ENCODE results near the gene NAV1.

NAV1 gene

DNA sequence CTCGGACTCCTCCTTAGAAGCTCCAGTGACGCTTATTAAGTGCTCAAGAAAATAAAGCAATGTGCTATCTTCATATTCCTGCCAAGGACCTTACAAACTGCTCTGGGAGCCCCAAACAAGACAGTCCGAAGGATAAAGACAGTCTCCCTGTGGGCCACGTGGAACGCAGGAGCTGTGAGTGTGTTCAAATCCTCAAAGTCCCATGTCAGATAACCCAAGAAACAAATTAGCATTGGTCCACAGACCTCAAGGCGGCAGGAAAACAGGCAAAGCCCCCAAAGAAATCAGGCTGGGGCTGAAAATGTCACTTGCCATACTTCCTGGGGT, 3.0 kb upstream of the NAV1 start:
- no peak for DNase-seq (ENCODE audit: extremely low spot score)
- CTCF ChIA-PET, result interaction anchor here (0.6 kb wide), 1 partner anchor 23 kb away, joined by 3 read pairs; no protein-coding TSS in a partner anchor
- POLR2A ChIA-PET, result no interaction called here
- TF ChIP-seq SP1 (IDR thresholded peaks at IDR 0.05) (no peak), FOXK2 (IDR thresholded peaks at IDR 0.05) (no peak), TARDBP (IDR thresholded peaks at IDR 0.05) (no peak), FOXM1 (IDR thresholded peaks at IDR 0.05; ENCODE audit: borderline replicate concordance) (no peak), HDGF (IDR thresholded peaks at IDR 0.05; ENCODE audit: borderline replicate concordance) (no peak), FOXA1 (IDR thresholded peaks at IDR 0.05) (no peak), ZNF384 (IDR thresholded peaks at IDR 0.05) (no peak), LEF1 (IDR thresholded peaks at IDR 0.05; ENCODE audit: borderline replicate concordance) (no peak), CTBP1 (IDR thresholded peaks at IDR 0.05; ENCODE audit: borderline replicate concordance) (no peak), L3MBTL2 (conservative IDR thresholded peaks at IDR 0.05) (no peak), ARNT (IDR thresholded peaks at IDR 0.05) (no peak), ELF4 (IDR thresholded peaks at IDR 0.05) (no peak), SUZ12 (IDR thresholded peaks at IDR 0.05) (no peak), NFRKB (IDR thresholded peaks at IDR 0.05) (no peak), BHLHE40 (IDR thresholded peaks at IDR 0.05; ENCODE audit: borderline replicate concordance) (no peak)
- TF ChIP-seq, protein P1, sequence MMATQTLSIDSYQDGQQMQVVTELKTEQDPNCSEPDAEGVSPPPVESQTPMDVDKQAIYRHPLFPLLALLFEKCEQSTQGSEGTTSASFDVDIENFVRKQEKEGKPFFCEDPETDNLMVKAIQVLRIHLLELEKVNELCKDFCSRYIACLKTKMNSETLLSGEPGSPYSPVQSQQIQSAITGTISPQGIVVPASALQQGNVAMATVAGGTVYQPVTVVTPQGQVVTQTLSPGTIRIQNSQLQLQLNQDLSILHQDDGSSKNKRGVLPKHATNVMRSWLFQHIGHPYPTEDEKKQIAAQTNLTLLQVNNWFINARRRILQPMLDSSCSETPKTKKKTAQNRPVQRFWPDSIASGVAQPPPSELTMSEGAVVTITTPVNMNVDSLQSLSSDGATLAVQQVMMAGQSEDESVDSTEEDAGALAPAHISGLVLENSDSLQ (IDR thresholded peaks at IDR 0.05), result no peak

GRCh38 chr1:201536558-201536957, 2.4 kb upstream of the NAV1 start:
- POLR2A ChIA-PET, result no interaction called here
- TF ChIP-seq SUZ12 (IDR thresholded peaks at IDR 0.05) (no peak), ZNF384 (IDR thresholded peaks at IDR 0.05) (no peak), ELF4 (IDR thresholded peaks at IDR 0.05) (no peak), L3MBTL2 (conservative IDR thresholded peaks at IDR 0.05) (no peak), LEF1 (IDR thresholded peaks at IDR 0.05; ENCODE audit: borderline replicate concordance) (no peak), TARDBP (IDR thresholded peaks at IDR 0.05) (no peak)
- DNase-seq (ENCODE audit: extremely low spot score), result no peak
- CTCF ChIA-PET, result interaction anchor here (1.0 to 1.5 kb wide), 3 partner anchors 23 to 89 kb away, joined by 4 to 5 read pairs (median 4); no protein-coding TSS in a partner anchor

GRCh38 chr1:201537028-201537427, 1.9 kb upstream of the NAV1 start:
- POLR2A ChIA-PET, result no interaction called here
- DNase-seq (ENCODE audit: extremely low spot score), result no peak
- TF ChIP-seq HDGF (IDR thresholded peaks at IDR 0.05; ENCODE audit: borderline replicate concordance) (no peak), NFRKB (IDR thresholded peaks at IDR 0.05) (no peak), LEF1 (IDR thresholded peaks at IDR 0.05; ENCODE audit: borderline replicate concordance) (no peak), FOXK2 (IDR thresholded peaks at IDR 0.05) (no peak), BHLHE40 (IDR thresholded peaks at IDR 0.05; ENCODE audit: borderline replicate concordance) (no peak), TARDBP (IDR thresholded peaks at IDR 0.05) (no peak), L3MBTL2 (conservative IDR thresholded peaks at IDR 0.05) (no peak), SUZ12 (IDR thresholded peaks at IDR 0.05) (no peak), ARNT (IDR thresholded peaks at IDR 0.05) (no peak)
- TF ChIP-seq, protein P1 (IDR thresholded peaks at IDR 0.05), result no peak
- CTCF ChIA-PET, result interaction anchor here (1.0 to 1.5 kb wide), 3 partner anchors 24 to 89 kb away, joined by 4 to 5 read pairs (median 4); no protein-coding TSS in a partner anchor

DNA sequence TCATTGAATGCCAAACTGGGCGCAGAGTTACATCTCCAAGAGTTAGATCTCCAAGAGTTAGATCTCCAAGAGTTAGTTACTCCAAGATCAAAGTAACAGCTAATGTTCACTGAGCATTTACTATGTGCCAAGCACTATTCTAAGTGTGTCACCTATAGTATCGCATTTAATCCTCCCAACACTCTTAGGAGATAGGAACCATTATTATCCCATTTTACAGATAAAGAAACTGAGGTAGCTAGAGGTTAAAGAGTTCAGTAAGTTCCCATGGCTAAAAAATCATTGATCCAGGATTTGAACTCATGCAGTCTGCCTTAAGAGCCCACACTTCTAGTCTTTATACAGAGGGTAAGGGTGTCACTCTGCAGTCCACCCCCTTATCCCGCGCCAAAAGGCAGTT, 1.5 kb upstream of the NAV1 start:
- CTCF ChIA-PET, result interaction anchor here (1.0 to 1.5 kb wide), 3 partner anchors 24 to 90 kb away, joined by 4 to 5 read pairs (median 4); no protein-coding TSS in a partner anchor
- POLR2A ChIA-PET, result no interaction called here
- no peak for TF ChIP-seq HDGF (IDR thresholded peaks at IDR 0.05; ENCODE audit: borderline replicate concordance)
- TF ChIP-seq, protein P1 (IDR thresholded peaks at IDR 0.05), result no peak
- TF ChIP-seq FOXM1 (IDR thresholded peaks at IDR 0.05; ENCODE audit: borderline replicate concordance), result no peak
- TF ChIP-seq TARDBP (IDR thresholded peaks at IDR 0.05), result no peak
- TF ChIP-seq LEF1 (IDR thresholded peaks at IDR 0.05; ENCODE audit: borderline replicate concordance), result no peak
- TF ChIP-seq NFRKB (IDR thresholded peaks at IDR 0.05), result no peak
- no peak for TF ChIP-seq ELF4 (IDR thresholded peaks at IDR 0.05)
- no peak for TF ChIP-seq CTBP1 (IDR thresholded peaks at IDR 0.05; ENCODE audit: borderline replicate concordance)
- no peak for TF ChIP-seq ZNF384 (IDR thresholded peaks at IDR 0.05)
- no peak for TF ChIP-seq FOXK2 (IDR thresholded peaks at IDR 0.05)
- TF ChIP-seq SUZ12 (IDR thresholded peaks at IDR 0.05), result no peak
- DNase-seq (ENCODE audit: extremely low spot score), result no peak

- no peak for DNase-seq (ENCODE audit: extremely low spot score)
- TF ChIP-seq FOXA1 (IDR thresholded peaks at IDR 0.05) (no peak), L3MBTL2 (conservative IDR thresholded peaks at IDR 0.05) (no peak), CTBP1 (IDR thresholded peaks at IDR 0.05; ENCODE audit: borderline replicate concordance) (no peak)
- CTCF ChIA-PET, result interaction anchor here (1.0 to 1.5 kb wide), 3 partner anchors 25 to 56 kb away, joined by 4 to 5 read pairs (median 4); no protein-coding TSS in a partner anchor
Observed at GRCh38 chr1:201537891-201538611, 876 bp upstream of the NAV1 start.

GRCh38 chr1:201539561-201540431, 869 bp downstream of the NAV1 start:
- CTCF ChIA-PET, result interaction anchor here (1.0 to 1.6 kb wide), 4 partner anchors 9 to 57 kb away, joined by 3 to 9 read pairs (median 6); no protein-coding TSS in a partner anchor
- TF ChIP-seq ZNF384 (IDR thresholded peaks at IDR 0.05) (no peak), TARDBP (IDR thresholded peaks at IDR 0.05) (no peak), HDGF (IDR thresholded peaks at IDR 0.05; ENCODE audit: borderline replicate concordance) (no peak), SUZ12 (IDR thresholded peaks at IDR 0.05) (no peak), ELF4 (IDR thresholded peaks at IDR 0.05) (no peak), L3MBTL2 (conservative IDR thresholded peaks at IDR 0.05) (no peak), FOXM1 (IDR thresholded peaks at IDR 0.05; ENCODE audit: borderline replicate concordance) (no peak), SP1 (IDR thresholded peaks at IDR 0.05) (no peak), NFRKB (IDR thresholded peaks at IDR 0.05) (no peak), CTBP1 (IDR thresholded peaks at IDR 0.05; ENCODE audit: borderline replicate concordance) (no peak), ARNT (IDR thresholded peaks at IDR 0.05) (no peak), BHLHE40 (IDR thresholded peaks at IDR 0.05; ENCODE audit: borderline replicate concordance) (no peak), FOXA1 (IDR thresholded peaks at IDR 0.05) (no peak), FOXK2 (IDR thresholded peaks at IDR 0.05) (no peak), LEF1 (IDR thresholded peaks at IDR 0.05; ENCODE audit: borderline replicate concordance) (no peak)
- TF ChIP-seq, protein P1 (IDR thresholded peaks at IDR 0.05), result no peak
- POLR2A ChIA-PET, result no interaction called here
- DNase-seq (ENCODE audit: extremely low spot score), result no peak

More at GRCh38 chr1:201537891-201538611, 876 bp upstream of the NAV1 start:
- POLR2A ChIA-PET, result no interaction called here
